Lung (tissue), 12 donors: ENCODE measurements around the gene COG4. TPM values are rescaled to one million over a fixed set of nuclear protein-coding genes. Genes with fewer than 3 reads are reported as not detected.

Source experiments
- ATAC-seq: fragments of 200-7000 bp; cut with Tn5 transposase; one replicate; pipeline ENCODE4 v1.9.1; 2020; ENCODE audit warnings: moderate number of reproducible peaks; ENCODE audit not compliant: insufficient read depth, low FRiP score
- DNase-seq, 3 donors: peaks; one replicate each; pipeline ENCODE4 v3.0.0-alpha.2; 2013 to 2017
- H3K27ac ChIP-seq, 2 donors: one replicate each; pipeline ENCODE4 v1.5.1; 2013; ENCODE audit warnings: mild to moderate bottlenecking in 2 of 2, moderate library complexity in 2 of 2, control low read depth in 1 of 2, inconsistent platforms in 1 of 2, low read depth in 1 of 2, low read length in 1 of 2
- H3K27me3 ChIP-seq, 3 donors: one replicate each; pipeline ENCODE4 v1.5.1; 2013; ENCODE audit warnings: low read length in 2 of 3; ENCODE audit not compliant: control insufficient read depth in 3 of 3, insufficient read depth in 3 of 3
- H3K36me3 ChIP-seq, 4 donors: one replicate each; pipeline ENCODE4 v1.5.1; 2013; ENCODE audit warnings: low read length in 4 of 4, mild to moderate bottlenecking in 1 of 4, moderate library complexity in 1 of 4; ENCODE audit not compliant: control insufficient read depth in 4 of 4, insufficient read depth in 4 of 4
- H3K4me1 ChIP-seq, 5 donors: one replicate each; pipeline ENCODE4 v1.5.1; 2013; ENCODE audit warnings: low read length in 5 of 5, mild to moderate bottlenecking in 2 of 5, moderate library complexity in 1 of 5; ENCODE audit not compliant: control insufficient read depth in 5 of 5, insufficient read depth in 5 of 5
- H3K4me3 ChIP-seq: one replicate; pipeline ENCODE4 v1.5.1; 2013; ENCODE audit warnings: mild to moderate bottlenecking, control low read depth, moderate library complexity
- H3K9ac ChIP-seq, 2 donors: one replicate each; pipeline ENCODE4 v1.5.1; 2013; ENCODE audit warnings: low read length in 2 of 2, control low read depth in 1 of 2; ENCODE audit not compliant: insufficient read depth in 1 of 2
- H3K9me3 ChIP-seq, 4 donors: one replicate each; pipeline ENCODE4 v1.5.1; 2013; ENCODE audit warnings: low read length in 3 of 4, mild to moderate bottlenecking in 1 of 4, moderate library complexity in 1 of 4; ENCODE audit not compliant: control insufficient read depth in 4 of 4, insufficient read depth in 3 of 4
- CTCF ChIP-seq: IDR thresholded peaks from 2 replicates; pipeline ENCODE4 v1.5.1; 2012; ENCODE audit warnings: mild to moderate bottlenecking; ENCODE audit errors: control extremely low read depth, extremely low read depth
- WGBS, 2 donors: extraction: QIAGEN DNeasy Blood & Tissue Kit; methylation state at CpG; one replicate each; pipeline ENCODE4 v1.1.7; 2013; 5-methylcytosine and 5-hydroxymethylcytosine counted together
- polyA plus RNA-seq, 2 donors: library from polyadenylated mRNA; stranded (reverse); fragments of 200-250 nt; gene quantifications; one replicate each; pipeline ENCODE4 v1.2.1, GENCODE V29; 2013
- total RNA-seq, 2 donors: library from RNA; depleted of rRNA in 1 of 2; stranded (reverse); fragments of >200 nt in 1 of 2; gene quantifications; one replicate each; pipeline ENCODE4 v1.2.1, GENCODE V29; 2014 to 2021
- donor health status: control.
- donor health status: control.
- donor health status: Bipolar disorder and iron deficiency.
- donor health status: healthy.
- donor health status: DM: yes; HTN: yes; CAD: no.

Gene COG4
- total and polyA plus RNA-seq, 4 donors = 29.3 to 65.8 (median 39.4) TPM

- ATAC-seq = peak; percentile 17
- Histone ChIP-seq H3K9me3 (no peaks in the 10 kb centered on the region), H3K4me1 (peaks cover 0 to 6% (median 0%) of the 10 kb centered on the region in 5 donors), H3K36me3 (peaks cover 4 to 67% (median 18%) of the 10 kb centered on the region in 4 donors), H3K27ac (peak overlapping the region in 1 of 2 donors; percentile 73), H3K27me3 (no peaks in the 10 kb centered on the region), H3K4me3 (no peak overlapping the region), H3K9ac (no peak overlapping the region)
- DNase-seq = peak in 2 of 3 donors; percentile 25 to 50
- TF ChIP-seq CTCF = no peak
- WGBS, 2 donors = 54 to 65% methylated on average over 10 of the region's 10 CpGs
Measured at GRCh38 chr16:70478912-70479341, 44.4 kb downstream of the COG4 start.

DNA sequence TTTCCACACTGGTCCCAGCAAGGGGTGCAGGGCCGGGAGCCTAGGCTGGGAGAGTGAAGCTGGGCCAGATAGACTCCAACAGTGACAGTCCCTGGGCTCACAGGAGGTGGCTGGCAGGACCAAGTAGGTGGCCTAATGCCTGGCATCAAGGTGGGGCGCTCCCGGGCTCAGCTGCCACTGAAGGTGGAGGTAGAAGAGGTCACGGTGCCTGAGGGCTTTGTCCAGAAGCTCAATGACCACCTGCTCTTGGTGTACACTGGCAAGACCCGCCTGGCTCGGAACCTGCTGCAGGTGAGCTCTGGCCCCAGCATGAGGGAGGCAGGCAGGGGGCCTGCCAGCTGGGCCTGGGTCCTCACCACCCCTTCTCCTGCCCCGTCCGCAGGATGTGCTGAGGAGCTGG is 45.2 kb downstream of the COG4 start:
- no peak for ATAC-seq

GRCh38 chr16:70476272-70477020 is 46.9 kb downstream of the COG4 start:
- Histone ChIP-seq H3K27ac (peak overlapping the region in 1 of 2 donors; percentile 42), H3K36me3 (peaks cover 6 to 57% (median 8%) of the 10 kb centered on the region in 4 donors), H3K4me1 (peaks cover 0 to 6% (median 0%) of the 10 kb centered on the region in 5 donors), H3K4me3 (no peak overlapping the region), H3K27me3 (no peaks in the 10 kb centered on the region), H3K9me3 (no peaks in the 10 kb centered on the region), H3K9ac (no peak overlapping the region)
- DNase-seq = no peak
- no peak for TF ChIP-seq CTCF
- 78 to 87% methylated on average over 13 of the region's 13 CpGs for WGBS, 2 donors
- ATAC-seq = no peak

More for the DNA sequence above, 45.2 kb downstream of the COG4 start:
- Histone ChIP-seq H3K27ac (peak overlapping the region in 1 of 2 donors; percentile 73), H3K4me3 (no peak overlapping the region), H3K9me3 (no peaks in the 10 kb centered on the region), H3K4me1 (peaks cover 0 to 6% (median 0%) of the 10 kb centered on the region in 5 donors), H3K36me3 (peaks cover 4 to 62% (median 17%) of the 10 kb centered on the region in 4 donors), H3K9ac (no peak overlapping the region), H3K27me3 (no peaks in the 10 kb centered on the region)
- no peak for TF ChIP-seq CTCF
- DNase-seq = no peak
- 90% methylated on average over 8 of the region's 8 CpGs for WGBS, 2 donors
